ENCODE measurements around the gene SMIM8.
"Not testable (repeated sequence)": the region's sequence is repeated elsewhere in the genome, so short reads cannot be mapped to it uniquely, and the experiment has no call there.

The SMIM8 gene

GRCh38 chr6:87322304-87323212 is at the start of gene SMIM8:
TSS of gene SMIM8 (plus strand) at chr6:87322588. CDS start at chr6:87337032, 14,444 bp downstream.
- peak within 1 kb of the TSS; percentile 32 for H3K27ac ChIP-seq
- peak; percentile 20 for DNase-seq (ENCODE audit: low read depth, low spot score)

- H3K27ac ChIP-seq, result no peak overlapping the region
- DNase-seq (ENCODE audit: low read depth, low spot score), result no peak
These were observed 47.6 kb upstream of the SMIM8 start for GRCh38 chr6:87274660-87275274.

GRCh38 chr6:87276624-87277023 is 45.8 kb upstream of the SMIM8 start:
- H3K27ac ChIP-seq, result no peak overlapping the region
- DNase-seq (ENCODE audit: low read depth, low spot score), result no peak

GRCh38 chr6:87277123-87277522 is 45.3 kb upstream of the SMIM8 start:
- H3K27ac ChIP-seq, result no peak overlapping the region
- no peak for DNase-seq (ENCODE audit: low read depth, low spot score)

- DNase-seq (ENCODE audit: low read depth, low spot score), result no peak
- no peak overlapping the region for H3K27ac ChIP-seq
These were observed 43.2 kb upstream of the SMIM8 start for GRCh38 chr6:87279196-87279595.

- H3K27ac ChIP-seq, result no peak overlapping the region
- DNase-seq (ENCODE audit: low read depth, low spot score), result no peak
These were observed 41.0 kb upstream of the SMIM8 start for GRCh38 chr6:87281426-87281825.

GRCh38 chr6:87282743-87283142 is 39.6 kb upstream of the SMIM8 start:
- no peak for DNase-seq (ENCODE audit: low read depth, low spot score)
- H3K27ac ChIP-seq, result peak overlapping the region; percentile 20

- DNase-seq (ENCODE audit: low read depth, low spot score), result no peak
- no peak overlapping the region for H3K27ac ChIP-seq
These were observed 38.9 kb upstream of the SMIM8 start for GRCh38 chr6:87283461-87283860.

GRCh38 chr6:87287251-87287650 is 35.1 kb upstream of the SMIM8 start:
- DNase-seq (ENCODE audit: low read depth, low spot score), result no peak
- peak overlapping the region; percentile 36 for H3K27ac ChIP-seq

GRCh38 chr6:87289571-87289970 is 32.8 kb upstream of the SMIM8 start:
- H3K27ac ChIP-seq, result no peak overlapping the region
- DNase-seq (ENCODE audit: low read depth, low spot score), result no peak

- DNase-seq (ENCODE audit: low read depth, low spot score), result no peak
- H3K27ac ChIP-seq, result no peak overlapping the region
These were observed 30.5 kb upstream of the SMIM8 start for GRCh38 chr6:87291883-87292282.

GRCh38 chr6:87293526-87293925 is 28.9 kb upstream of the SMIM8 start:
- H3K27ac ChIP-seq, result no peak overlapping the region
- no peak for DNase-seq (ENCODE audit: low read depth, low spot score)

GRCh38 chr6:87297119-87297518 is 25.3 kb upstream of the SMIM8 start:
- no peak for DNase-seq (ENCODE audit: low read depth, low spot score)
- no peak overlapping the region for H3K27ac ChIP-seq

GRCh38 chr6:87301277-87301676 is 21.1 kb upstream of the SMIM8 start:
- DNase-seq (ENCODE audit: low read depth, low spot score); H3K27ac ChIP-seq: not testable (repeated sequence)

GRCh38 chr6:87308970-87309369 is 13.4 kb upstream of the SMIM8 start:
- no peak for DNase-seq (ENCODE audit: low read depth, low spot score)
- no peak overlapping the region for H3K27ac ChIP-seq

GRCh38 chr6:87312860-87313259 is 9.5 kb upstream of the SMIM8 start:
- DNase-seq (ENCODE audit: low read depth, low spot score), result no peak
- H3K27ac ChIP-seq, result no peak overlapping the region

GRCh38 chr6:87315071-87315470 is 7.3 kb upstream of the SMIM8 start:
- no peak for DNase-seq (ENCODE audit: low read depth, low spot score)
- no peak overlapping the region for H3K27ac ChIP-seq

GRCh38 chr6:87319271-87319987 is 3.0 kb upstream of the SMIM8 start:
- H3K27ac ChIP-seq, result no peak overlapping the region
- DNase-seq (ENCODE audit: low read depth, low spot score), result no peak

GRCh38 chr6:87323880-87324279 is 1.5 kb downstream of the SMIM8 start:
- not testable (repeated sequence) for DNase-seq (ENCODE audit: low read depth, low spot score); H3K27ac ChIP-seq

GRCh38 chr6:87330961-87331360 is 8.6 kb downstream of the SMIM8 start:
- no peak overlapping the region for H3K27ac ChIP-seq
- no peak for DNase-seq (ENCODE audit: low read depth, low spot score)

GRCh38 chr6:87333033-87333432 is 10.6 kb downstream of the SMIM8 start:
- H3K27ac ChIP-seq, result no peak overlapping the region

More at GRCh38 chr6:87333033-87333432, 10.6 kb downstream of the SMIM8 start:
- no peak for DNase-seq (ENCODE audit: low read depth, low spot score)
